Type B pancreatic cell (in vitro differentiated cells): ENCODE data around the gene IST1. TPM values are rescaled to one million over a fixed set of nuclear protein-coding genes. Genes with fewer than 3 reads are reported as not detected.

Experiments used
- DNase-seq: peaks from one replicate; pipeline ENCODE4 v3.0.0; 2021; ENCODE audit warnings: mixed read lengths; ENCODE audit not compliant: unreplicated experiment; ENCODE audit errors: extremely low spot score
- H3K27ac Mint-ChIP-seq: 2 replicates; pipeline ENCODE4 v1.8.0; 2021; ENCODE audit warnings: mild to moderate bottlenecking, mixed read lengths
- H3K27me3 Mint-ChIP-seq: 2 replicates; pipeline ENCODE4 v1.8.0; 2021; ENCODE audit warnings: mixed read lengths
- H3K36me3 Mint-ChIP-seq: 2 replicates; pipeline ENCODE4 v1.8.0; 2021; ENCODE audit warnings: mixed read lengths
- H3K4me1 Mint-ChIP-seq: one replicate; pipeline ENCODE4 v1.8.0; 2021; ENCODE audit warnings: mixed read lengths; ENCODE audit not compliant: unreplicated experiment
- H3K4me3 Mint-ChIP-seq: 2 replicates; pipeline ENCODE4 v1.8.0; 2021; ENCODE audit warnings: mild to moderate bottlenecking, mixed read lengths
- H3K9me3 Mint-ChIP-seq: 2 replicates; pipeline ENCODE4 v1.8.0; 2021; ENCODE audit warnings: mixed read lengths
- CTCF ChIP-seq: fragments of 200-600 bp; sonication (generic); conservative IDR thresholded peaks from 2 replicates; pipeline ENCODE4 v1.5.0; 2021; ENCODE audit warnings: antibody characterized with exemption, mild to moderate bottlenecking
- total RNA-seq: library from RNA; stranded (reverse); gene quantifications from 2 replicates; pipeline ENCODE4 v1.2.1, GENCODE V29; 2021; ENCODE audit warnings: low replicate concordance

The IST1 gene
- total RNA-seq, 1 donor from 2014 or later = 233 TPM

GRCh38 chr16:71869089-71869488 is 26.2 kb upstream of the IST1 start:
- Mint-ChIP-seq H3K9me3 (no peaks in the 10 kb centered on the region), H3K4me1 (no peaks in the 10 kb centered on the region), H3K27ac (no peak overlapping the region), H3K36me3 (peaks cover 15% of the 10 kb centered on the region), H3K4me3 (no peak overlapping the region), H3K27me3 (no peaks in the 10 kb centered on the region)
- no peak for TF ChIP-seq CTCF
- DNase-seq = no peak

- Mint-ChIP-seq H3K4me3 (no peak overlapping the region), H3K27me3 (no peaks in the 10 kb centered on the region), H3K27ac (no peak overlapping the region), H3K9me3 (no peaks in the 10 kb centered on the region), H3K4me1 (no peaks in the 10 kb centered on the region), H3K36me3 (peaks cover 5% of the 10 kb centered on the region)
- DNase-seq = no peak
- TF ChIP-seq CTCF = no peak
These were observed 24.5 kb upstream of the IST1 start for GRCh38 chr16:71870818-71871217.

GRCh38 chr16:71873199-71873598 is 22.1 kb upstream of the IST1 start:
- no peak for DNase-seq
- no peak overlapping the region for H3K4me3 Mint-ChIP-seq
- H3K27me3 Mint-ChIP-seq = no peaks in the 10 kb centered on the region
- H3K36me3 Mint-ChIP-seq = peaks cover 5% of the 10 kb centered on the region
- H3K9me3 Mint-ChIP-seq = no peaks in the 10 kb centered on the region
- TF ChIP-seq CTCF = no peak
- H3K27ac Mint-ChIP-seq = no peak overlapping the region
- no peaks in the 10 kb centered on the region for H3K4me1 Mint-ChIP-seq

GRCh38 chr16:71878911-71879310 is 16.4 kb upstream of the IST1 start:
- H3K27me3 Mint-ChIP-seq = no peaks in the 10 kb centered on the region
- peaks cover 7% of the 10 kb centered on the region for H3K36me3 Mint-ChIP-seq
- DNase-seq = no peak
- no peak overlapping the region for H3K27ac Mint-ChIP-seq
- no peaks in the 10 kb centered on the region for H3K9me3 Mint-ChIP-seq
- no peak for TF ChIP-seq CTCF
- peaks cover 11% of the 10 kb centered on the region for H3K4me1 Mint-ChIP-seq
- no peak overlapping the region for H3K4me3 Mint-ChIP-seq

GRCh38 chr16:71880176-71880575 is 15.2 kb upstream of the IST1 start:
- DNase-seq = no peak
- TF ChIP-seq CTCF = no peak
- Mint-ChIP-seq H3K4me1 (peaks cover 15% of the 10 kb centered on the region), H3K9me3 (no peaks in the 10 kb centered on the region), H3K36me3 (peaks cover 7% of the 10 kb centered on the region), H3K27ac (no peak overlapping the region), H3K27me3 (no peaks in the 10 kb centered on the region), H3K4me3 (no peak overlapping the region)

- H3K27ac Mint-ChIP-seq = peak overlapping the region; percentile 81
These were observed 12.7 kb upstream of the IST1 start for GRCh38 chr16:71882505-71883167.

More at GRCh38 chr16:71882505-71883167, 12.7 kb upstream of the IST1 start:
- no peaks in the 10 kb centered on the region for H3K9me3 Mint-ChIP-seq
- TF ChIP-seq CTCF = peak; percentile 90
- H3K27me3 Mint-ChIP-seq = no peaks in the 10 kb centered on the region
- H3K4me1 Mint-ChIP-seq = peaks cover 15% of the 10 kb centered on the region
- peaks cover 7% of the 10 kb centered on the region for H3K36me3 Mint-ChIP-seq
- H3K4me3 Mint-ChIP-seq = peak overlapping the region; percentile 87
- DNase-seq = no peak
